ENCODE data around the gene FRMPD1. TPM values are rescaled to one million over a fixed set of nuclear protein-coding genes. Genes with fewer than 3 reads are reported as not detected.
A peak's percentile ranks its signal among the peaks of the same experiment; 100 is the strongest.
"Not testable (repeated sequence)": the region's sequence is repeated elsewhere in the genome, so short reads cannot be mapped to it uniquely, and the experiment has no call there.

The FRMPD1 gene, protein sequence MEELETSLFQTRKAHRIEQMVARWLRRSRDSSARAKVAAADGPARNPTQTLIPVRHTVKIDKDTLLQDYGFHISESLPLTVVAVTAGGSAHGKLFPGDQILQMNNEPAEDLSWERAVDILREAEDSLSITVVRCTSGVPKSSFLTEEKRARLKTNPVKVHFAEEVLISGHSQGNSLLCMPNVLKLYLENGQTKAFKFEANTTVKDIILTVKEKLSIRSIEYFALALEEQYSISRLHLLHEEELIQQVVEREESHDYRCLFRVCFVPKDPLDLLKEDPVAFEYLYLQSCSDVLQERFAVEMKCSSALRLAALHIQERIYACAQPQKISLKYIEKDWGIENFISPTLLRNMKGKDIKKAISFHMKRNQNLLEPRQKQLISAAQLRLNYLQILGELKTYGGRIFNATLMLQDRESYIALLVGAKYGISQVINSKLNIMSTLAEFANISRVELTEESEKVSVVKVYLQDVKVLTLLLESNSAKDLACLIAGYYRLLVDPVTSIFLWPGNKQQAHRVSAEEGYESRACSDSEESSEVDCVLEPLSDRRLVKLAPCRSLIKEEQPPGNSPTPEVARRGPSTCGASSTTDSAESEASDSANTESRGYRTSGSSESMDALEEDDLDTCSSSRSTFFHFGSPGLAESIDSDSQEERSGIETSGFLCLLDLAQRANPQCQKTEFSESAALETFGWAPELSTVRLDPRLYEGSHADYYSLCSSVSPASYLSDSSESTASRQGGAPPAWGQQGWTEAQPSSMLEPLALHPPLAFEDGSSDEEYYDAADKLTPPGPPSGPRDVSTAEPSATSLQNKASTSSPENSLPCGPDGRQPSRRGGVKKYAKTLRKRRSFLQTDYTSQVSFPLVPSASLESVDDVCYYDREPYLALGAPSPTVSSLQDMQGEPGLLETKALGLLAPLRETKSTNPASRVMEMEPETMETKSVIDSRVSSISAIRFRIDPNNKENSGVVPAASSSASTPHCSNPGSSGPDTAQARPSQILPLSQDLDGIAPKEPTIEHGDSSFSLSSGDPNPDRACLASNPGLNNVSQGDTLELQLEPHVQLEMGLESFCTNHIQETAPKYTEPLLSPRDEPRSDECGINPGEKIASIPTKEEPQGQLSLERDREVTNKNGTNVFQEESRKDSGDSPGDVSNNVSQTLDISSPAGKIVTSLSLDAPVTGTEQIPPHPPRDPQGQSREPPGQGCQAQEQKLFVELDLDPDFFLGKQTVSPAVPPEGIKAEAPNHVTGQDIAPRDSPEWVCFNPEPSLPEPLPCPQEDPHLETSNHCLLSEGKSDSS (N-terminal part only)
- not detected in 2 replicates for total RNA-seq (2014; rRNA removed; shearing (Covaris generic))
- 0.01 TPM in 1 of 2 replicates, not detected in the other for polyA plus RNA-seq (2015; cell fraction: cytosol; rRNA removed)
- polyA plus RNA-seq (2015; cell fraction: nucleus; rRNA removed), result 0.02 TPM in 1 of 2 replicates, not detected in the other

DNA sequence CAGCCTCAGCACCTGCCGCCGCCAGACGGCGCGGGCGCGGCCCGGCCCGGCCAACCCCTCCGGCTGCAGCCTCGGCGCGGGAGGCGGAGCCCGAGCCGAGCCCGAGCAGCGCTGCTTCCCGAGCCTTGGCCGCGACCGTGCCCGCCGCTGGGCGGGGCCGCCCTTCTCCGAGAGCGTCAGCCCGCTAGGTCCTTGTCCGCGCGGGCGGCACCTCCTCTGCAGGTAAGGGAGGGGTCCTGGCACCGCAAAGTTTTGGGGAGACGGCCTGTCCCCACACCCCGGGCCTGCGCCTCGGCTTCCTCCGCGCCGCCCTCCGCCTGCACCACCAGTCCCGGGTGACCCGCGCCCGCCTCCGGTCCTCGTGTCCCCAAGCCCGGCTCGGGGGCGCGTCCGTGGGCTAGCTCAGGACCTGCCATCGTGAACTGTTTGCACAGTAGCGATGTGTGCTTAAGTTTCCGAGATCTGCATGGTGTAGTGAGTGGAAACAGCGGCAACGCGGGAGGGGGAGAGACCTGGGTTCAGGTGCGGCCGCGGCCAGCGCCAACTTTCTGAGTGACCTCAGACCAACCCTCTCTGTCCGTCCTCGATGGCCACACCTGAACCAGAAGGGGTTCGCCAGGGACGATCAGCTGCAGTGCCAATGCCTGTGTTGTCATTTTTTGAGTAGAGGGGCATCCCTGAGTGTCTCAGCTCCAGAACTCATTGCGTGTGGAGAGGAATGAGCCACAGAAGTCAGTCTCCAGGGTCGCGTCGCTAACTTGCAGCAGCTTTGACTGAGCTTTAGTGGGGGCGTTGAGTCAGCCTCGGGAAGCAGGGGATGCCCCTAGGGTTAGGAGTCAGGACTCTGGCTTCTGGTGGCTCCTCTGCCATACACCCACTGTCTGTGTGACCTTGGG lies at the start of gene FRMPD1:
Gene FRMPD1 (plus strand): TSS at position 82 of the 896 bp plus-strand sequence. CDS start 41,688 bp downstream, outside the sequence.
- peak; percentile 11 for DNase-seq (ENCODE audit: low read depth)

DNA sequence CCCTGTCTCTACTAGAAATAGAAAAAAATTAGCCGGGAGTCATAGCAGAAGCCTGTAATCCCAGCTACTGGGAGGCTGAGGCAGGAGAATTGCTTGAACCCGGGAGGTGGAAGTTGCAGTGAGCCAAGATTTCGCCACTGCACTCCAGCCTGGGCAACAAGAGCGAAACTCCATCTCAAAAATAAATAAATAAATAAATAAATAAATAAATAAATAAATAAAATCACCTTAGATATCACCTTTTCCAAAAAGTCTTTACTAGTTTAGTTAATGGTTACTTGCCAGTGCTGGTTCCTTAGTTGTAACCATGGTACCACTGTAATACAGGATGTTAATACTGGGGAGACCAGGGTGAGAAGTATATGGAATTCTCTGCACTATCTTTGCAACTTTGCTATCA lies 48.7 kb upstream of the FRMPD1 start:
- DNase-seq (ENCODE audit: low read depth), result not testable (repeated sequence)

DNA sequence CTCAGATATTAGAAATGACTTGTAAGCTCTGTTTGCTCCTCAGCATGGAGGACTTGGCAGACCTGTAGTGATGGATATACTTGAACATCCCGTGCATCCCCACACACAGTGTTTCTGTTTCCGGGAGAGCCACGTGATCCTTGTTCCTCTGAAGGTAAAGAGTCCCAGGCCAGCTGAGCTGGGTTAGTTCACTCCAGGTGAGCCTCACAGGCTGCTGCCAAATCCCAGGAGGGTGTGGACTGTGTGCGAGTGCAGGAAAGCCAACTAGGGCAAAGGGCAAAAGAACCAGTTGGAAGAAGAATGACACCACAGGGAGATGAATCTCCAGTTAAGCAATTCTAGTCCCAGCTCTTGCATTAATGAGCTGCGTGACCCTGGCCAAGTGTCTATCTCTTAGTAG lies 47.9 kb upstream of the FRMPD1 start:
- DNase-seq (ENCODE audit: low read depth), result no peak

DNA sequence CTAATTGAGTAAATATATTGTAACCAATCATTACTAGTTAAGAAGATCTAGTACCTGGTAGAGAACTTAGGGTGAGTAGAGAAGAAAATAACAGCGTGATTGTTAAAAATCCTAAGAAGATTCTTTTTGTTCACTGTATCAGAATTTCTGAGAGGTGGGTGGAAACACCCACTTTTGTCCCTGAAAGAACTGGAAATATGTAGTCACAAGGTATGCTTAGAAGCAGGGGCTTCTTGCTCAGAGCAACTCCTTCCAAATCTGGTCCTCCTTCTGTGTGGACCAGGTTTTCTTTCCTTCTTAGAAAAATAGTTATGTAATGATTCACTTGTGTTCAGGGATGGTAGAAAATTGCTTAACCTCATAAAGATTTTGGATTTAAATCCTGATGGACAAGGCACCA lies 46.5 kb upstream of the FRMPD1 start:
- DNase-seq (ENCODE audit: low read depth), result no peak

DNA sequence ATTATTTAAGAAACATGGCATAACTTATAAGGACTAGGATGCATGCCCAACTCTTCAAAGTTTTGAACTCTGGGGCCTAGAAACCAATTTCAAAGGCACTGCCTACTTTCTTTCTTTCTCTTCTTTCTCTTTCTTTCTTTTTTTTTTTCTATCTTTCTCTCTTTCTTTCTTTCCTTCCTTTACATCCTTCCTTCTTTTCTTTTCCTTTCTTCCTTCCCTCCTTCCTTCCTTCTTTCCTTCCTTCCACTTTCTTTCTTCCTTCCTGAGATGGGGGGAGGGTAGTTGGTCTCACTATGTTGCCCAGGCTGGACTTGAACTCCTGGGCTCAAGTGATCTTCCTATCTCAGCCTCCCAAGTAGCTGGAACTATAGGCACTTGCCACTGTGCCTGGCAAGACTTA lies 42.5 kb upstream of the FRMPD1 start:
- DNase-seq (ENCODE audit: low read depth), result no peak

DNA sequence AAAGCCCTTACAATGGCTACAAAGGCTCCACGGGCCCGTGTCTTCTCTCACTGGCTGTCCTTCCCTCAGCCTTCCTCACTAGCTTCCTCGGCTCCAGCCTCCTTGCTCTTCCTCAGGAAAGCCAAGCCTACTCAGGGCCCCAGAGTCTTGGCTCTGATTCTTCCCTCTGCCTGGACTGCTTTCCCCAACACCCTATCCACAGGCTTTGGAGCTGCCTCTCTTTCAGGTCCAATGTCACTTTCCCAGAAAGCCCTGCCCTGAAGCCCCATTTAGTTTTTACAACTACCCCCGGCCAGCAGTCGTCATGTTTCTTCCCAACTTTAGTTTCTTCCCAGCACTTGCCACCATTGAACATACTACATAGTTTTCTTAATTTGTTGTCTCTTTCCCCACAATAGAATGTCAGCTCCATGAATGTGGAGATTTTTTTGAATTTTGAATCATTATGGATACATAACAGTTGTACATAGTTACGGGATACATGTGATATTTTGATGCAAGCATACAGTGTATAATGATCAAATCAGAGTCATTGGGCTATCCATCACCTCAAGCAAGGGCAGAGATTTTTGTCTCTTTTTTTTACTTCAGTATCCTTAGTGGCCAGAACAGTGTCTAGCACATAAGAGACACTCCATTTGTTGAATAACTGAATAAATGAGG lies 40.9 kb upstream of the FRMPD1 start:
- no peak for DNase-seq (ENCODE audit: low read depth)

DNA sequence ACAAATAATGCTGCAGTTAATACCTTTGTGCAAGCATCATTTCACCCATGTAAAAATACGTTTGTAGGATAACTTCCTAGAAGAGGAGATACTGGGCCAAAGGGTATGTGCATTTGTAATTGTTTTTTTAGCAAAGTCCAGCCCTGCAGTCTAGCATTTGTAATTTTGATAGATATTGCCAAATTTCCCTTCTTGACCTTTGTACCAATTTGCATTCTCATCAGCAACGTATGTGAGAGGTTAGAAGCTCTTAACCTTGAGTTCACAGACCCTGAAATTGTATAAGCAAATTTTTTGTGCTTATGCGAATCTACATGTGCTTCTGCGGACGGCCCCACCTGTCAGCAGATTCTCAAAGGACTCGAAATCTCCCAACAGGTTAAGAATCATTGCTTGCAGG lies 39.7 kb upstream of the FRMPD1 start:
- DNase-seq (ENCODE audit: low read depth), result no peak

DNA sequence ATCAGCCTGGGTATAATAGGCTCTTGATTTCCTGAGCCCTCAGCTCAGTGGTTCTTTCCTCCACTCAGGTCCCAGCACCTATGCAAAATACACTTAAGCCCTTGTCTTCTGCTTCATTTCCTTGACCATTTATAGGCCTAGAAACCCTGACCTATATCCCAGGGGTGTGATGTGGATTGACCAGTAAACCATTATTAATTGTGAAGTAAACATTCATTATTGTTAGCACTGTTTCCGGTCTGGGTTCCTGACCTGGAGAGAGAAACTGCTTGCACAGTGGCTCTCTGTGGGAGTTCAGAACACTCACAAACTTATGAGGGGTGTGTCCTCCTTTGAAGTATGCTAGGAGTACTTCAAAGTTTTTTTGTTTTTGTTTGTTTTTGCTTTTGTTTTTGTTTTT lies 38.8 kb upstream of the FRMPD1 start:
- DNase-seq (ENCODE audit: low read depth), result no peak

DNA sequence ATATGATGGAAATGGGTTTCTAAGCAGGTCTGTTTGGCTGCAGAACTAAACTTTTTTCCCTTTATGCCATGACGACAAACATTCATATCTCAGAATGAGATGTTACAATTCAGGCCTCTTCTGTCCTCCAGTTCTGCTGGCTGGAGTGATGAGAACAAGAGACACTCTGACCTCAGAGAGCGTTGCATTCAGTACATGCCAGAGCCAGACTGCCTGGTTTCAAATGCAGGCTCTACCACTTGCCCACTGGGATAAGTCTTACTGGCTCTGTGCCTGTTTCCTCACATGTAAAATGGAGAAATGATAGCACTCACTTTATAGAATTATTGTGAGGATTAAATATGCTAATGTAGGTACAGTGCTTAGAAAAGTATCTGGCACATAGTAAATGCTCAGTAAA lies 33.6 kb upstream of the FRMPD1 start:
- no peak for DNase-seq (ENCODE audit: low read depth)

DNA sequence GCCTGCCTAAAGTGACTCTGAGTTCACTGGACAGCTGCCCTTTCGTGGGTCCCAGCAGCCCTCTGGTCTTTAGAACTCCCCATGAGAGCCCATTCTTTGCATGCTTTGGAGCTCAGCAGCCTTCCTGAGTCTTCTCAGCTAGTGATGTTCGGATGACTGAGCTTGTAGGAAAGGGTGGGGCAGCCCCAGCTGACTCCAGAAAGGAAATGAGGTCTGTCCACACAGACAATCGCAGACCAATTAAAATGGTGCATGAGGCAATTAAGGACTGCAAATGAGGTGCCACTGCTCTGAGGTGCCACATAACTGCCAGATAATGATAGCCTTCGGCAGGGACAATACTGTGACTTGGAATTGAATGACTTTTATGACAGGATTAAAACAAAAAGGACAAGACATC lies 32.9 kb upstream of the FRMPD1 start:
- DNase-seq (ENCODE audit: low read depth), result peak; percentile 52

DNA sequence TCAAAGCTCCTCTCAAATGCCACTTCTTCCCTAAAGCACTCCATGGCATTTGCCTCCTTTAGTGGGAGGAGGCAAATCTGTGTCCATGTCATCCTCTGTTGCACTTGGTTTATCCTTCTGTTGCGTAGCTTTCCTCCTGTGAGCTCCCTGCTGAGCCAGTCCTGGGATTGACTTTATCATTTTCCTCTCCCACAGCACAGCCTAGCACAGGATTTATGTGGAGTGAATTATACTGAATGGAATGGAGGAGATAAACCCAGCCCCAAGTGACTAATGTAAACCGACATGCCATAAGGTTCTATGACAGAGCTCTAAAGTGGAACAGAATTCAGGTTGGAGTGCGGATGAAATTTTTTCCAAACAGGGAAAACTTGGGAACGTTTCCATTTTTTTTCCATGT lies 31.9 kb upstream of the FRMPD1 start:
- peak; percentile 56 for DNase-seq (ENCODE audit: low read depth)

DNA sequence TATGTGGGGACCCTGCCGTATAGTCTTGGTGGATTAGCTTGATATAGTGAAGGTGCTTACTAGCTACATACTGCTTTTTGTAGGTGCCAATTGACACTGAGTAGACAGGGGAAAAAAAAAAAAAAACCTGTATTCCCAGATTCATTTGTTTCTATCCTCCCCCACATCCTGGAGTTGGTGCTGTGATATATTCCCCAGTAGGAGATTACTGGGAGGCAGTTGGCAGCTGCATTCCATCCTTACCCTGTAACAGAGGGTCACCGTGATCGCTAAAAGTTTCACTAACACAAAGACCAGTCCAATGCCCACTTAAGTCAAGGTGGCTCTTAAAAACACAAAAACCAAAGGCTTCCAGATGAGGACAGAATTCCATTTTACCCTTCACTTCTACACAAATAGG lies 30.9 kb upstream of the FRMPD1 start:
- no peak for DNase-seq (ENCODE audit: low read depth)

DNA sequence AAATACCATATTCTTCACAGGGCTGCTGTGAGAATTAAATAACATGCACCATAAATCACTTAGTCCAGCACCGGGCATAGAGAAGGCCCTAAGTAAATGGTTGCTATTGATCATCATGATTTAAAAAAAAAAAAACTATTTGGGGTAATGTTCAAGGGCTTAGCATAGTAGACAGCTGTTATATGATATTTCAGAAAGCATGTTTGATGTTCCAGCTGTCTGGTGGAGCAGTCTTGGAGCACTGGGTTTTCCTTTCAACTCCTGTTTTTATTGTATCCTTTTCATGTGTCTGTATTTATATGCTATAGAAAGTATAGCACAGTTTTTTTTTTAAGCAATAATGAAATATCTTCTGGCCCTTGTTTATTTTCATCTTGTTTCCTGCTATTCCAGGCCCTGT lies 30.4 kb upstream of the FRMPD1 start:
- no peak for DNase-seq (ENCODE audit: low read depth)

DNA sequence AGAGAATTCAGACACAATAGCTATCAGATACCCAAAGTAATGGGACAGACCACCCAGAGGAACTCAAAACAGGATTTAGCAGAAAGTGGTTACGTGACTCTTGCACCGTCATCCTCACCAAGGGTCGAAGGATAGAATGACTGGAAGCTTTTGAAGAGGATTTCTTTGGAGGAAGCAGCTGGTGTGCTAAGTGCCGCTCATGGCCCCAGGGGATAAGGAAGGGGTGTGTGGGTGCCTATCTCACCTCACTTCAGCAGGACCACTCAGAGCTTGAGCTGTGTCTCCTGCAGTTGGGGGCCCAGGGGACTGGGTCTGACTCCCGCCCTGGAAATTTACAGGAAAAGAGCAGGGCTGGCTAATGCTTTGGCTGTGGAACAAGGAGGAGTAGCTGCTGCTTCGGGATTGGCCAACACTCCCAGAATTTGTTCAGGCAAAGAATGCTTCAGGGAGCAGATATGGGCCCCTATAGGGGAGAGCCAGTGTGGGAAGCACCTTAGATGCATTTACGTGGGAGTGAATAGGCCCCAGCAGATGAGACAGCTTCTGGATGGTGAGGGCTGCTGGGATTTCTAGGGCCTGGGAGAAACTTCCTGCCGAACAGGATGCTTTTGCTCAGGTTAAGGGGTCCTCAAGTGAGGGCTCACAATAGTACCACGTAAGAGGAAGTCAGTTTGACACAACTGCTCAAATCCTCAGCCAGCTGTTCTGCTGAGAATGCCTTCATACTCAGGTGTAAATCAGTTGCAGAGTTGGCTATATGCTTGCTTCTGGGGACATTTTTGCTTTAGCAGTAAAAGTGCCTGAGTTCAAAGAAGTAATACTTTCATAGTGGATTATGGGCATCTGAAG lies 29.3 kb upstream of the FRMPD1 start:
- DNase-seq (ENCODE audit: low read depth), result no peak

DNA sequence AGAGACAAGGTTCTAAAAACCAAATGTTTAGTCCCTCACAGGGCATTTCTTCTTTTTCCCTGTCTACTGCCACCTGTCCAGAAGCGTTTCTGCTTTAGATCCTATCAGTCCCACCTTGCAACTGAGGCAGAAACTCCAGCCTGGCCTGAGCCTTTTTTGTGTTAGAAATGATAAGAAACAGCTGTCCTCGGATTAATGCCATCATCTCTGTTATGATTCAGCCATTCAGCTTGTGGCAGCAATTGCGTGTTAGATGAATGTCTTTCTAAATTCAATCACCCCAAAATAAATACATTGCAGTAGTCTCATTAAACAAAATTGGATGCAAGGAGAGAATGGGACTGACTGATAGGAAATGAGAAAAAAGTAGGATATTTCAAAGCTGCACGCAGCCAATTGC lies 28.3 kb upstream of the FRMPD1 start:
- DNase-seq (ENCODE audit: low read depth), result no peak

DNA sequence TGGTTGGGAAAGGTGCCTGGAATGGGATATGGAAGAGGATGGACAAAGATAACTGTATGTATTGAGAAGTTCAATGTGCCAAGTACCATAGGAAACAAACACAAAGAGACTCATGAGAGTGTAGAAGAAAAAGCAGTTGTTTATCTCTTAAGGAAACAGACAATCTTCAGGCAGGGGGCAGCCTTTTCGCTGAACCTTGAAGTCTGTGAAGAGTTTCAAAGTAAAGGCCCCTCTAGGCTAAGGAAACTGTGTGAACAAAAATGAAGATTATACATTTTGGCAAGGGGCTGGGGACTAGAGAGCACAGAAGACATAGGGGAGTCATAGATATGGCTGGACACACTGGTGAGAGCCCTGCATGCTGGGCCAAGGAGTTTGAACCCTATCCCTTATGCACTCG lies 27.5 kb upstream of the FRMPD1 start:
- no peak for DNase-seq (ENCODE audit: low read depth)

DNA sequence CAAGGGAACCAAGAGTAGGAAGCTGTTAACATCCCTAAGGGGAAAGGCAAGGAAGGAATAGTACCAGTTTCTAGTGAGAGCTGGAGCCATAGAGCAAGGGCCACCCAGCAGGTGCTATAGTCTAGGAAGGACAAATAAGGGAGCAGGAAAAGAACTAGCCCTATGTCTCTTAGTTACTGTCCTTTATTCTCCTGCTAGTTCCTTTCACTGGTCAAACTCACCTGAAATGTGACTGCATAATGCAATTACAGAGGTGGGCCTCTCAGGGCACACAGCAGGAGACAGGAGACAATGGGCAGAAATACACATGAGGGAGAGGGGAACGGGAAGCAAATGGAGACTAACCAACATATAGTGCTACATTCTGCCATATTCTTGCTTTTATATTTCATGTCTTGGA lies 26.7 kb upstream of the FRMPD1 start:
- no peak for DNase-seq (ENCODE audit: low read depth)

DNA sequence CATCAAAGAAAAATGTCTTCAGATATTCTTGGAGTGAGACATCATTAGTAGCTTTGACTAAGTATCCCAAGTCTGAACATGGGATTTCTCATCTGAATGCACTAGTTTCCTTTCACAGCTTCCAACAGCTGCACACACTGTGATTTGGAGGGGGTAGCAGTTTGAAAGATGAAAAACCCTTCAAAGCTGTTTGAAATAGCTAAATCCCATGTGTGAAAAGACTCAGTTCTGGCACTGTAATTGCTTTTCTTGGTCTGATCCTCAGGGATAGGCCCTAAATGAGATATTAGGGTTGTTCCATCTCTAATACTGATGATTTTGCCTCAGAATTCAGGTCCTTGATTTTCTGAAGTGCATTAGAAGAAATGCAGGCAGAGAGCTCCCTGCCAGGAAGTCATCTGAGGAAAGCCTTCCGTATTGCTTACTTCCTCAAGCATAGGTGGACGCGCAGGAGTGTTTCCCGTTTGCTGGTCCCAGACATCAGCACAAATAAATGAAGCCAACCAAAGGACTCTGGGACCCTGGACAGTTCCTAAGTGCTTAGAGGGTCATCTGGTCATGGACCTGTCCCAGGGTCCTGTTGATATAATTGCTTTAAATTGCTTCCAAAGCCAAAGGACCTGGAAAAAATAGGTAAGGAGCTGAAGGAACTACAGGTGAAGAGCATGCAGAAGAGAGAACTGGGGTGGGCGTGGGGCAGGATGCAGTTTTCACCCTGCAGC lies 25.6 kb upstream of the FRMPD1 start:
- DNase-seq (ENCODE audit: low read depth), result no peak
